Muscle of arm (tissue), 12 donors: ENCODE measurements around the gene RPN2. TPM values are rescaled to one million over a fixed set of nuclear protein-coding genes. Genes with fewer than 3 reads are reported as not detected.
A peak's percentile ranks its signal among the peaks of the same experiment; 100 is the strongest.

Source experiments
- DNase-seq: peaks from one replicate; pipeline ENCODE4 v3.0.0-alpha.2; 2013
- polyA plus RNA-seq, 12 donors: library from polyadenylated mRNA; unstranded; fragments of 120-200 nt; gene quantifications; one replicate each; pipeline ENCODE4 v1.2.1, GENCODE V29; 2013; ENCODE audit not compliant: insufficient read length in 12 of 12

Gene RPN2
- polyA plus RNA-seq, 12 donors: 144 to 213 (median 167) TPM; not detected in 1

GRCh38 chr20:37166867-37167266 is 12.3 kb upstream of the RPN2 start:
- no peak for DNase-seq

- no peak for DNase-seq
Observed at GRCh38 chr20:37172836-37173235, 6.3 kb upstream of the RPN2 start.

GRCh38 chr20:37179683-37180524 is 774 bp downstream of the RPN2 start:
- DNase-seq: no peak

GRCh38 chr20:37185686-37186085 is 6.6 kb downstream of the RPN2 start:
- DNase-seq: no peak

- no peak for DNase-seq
Observed at GRCh38 chr20:37188787-37189186, 9.7 kb downstream of the RPN2 start.

GRCh38 chr20:37189416-37190016 is 10.4 kb downstream of the RPN2 start:
- DNase-seq: no peak

- no peak for DNase-seq
Observed at GRCh38 chr20:37190354-37191112, 11.4 kb downstream of the RPN2 start.

- DNase-seq: peak; percentile 93
Observed at GRCh38 chr20:37192137-37192854, 13.2 kb downstream of the RPN2 start.

- no peak for DNase-seq
Observed at GRCh38 chr20:37193226-37193625, 14.1 kb downstream of the RPN2 start.

- no peak for DNase-seq
Observed at GRCh38 chr20:37193821-37194220, 14.7 kb downstream of the RPN2 start.

- DNase-seq: no peak
Observed at GRCh38 chr20:37194621-37195417, 15.7 kb downstream of the RPN2 start.

GRCh38 chr20:37198932-37199660 is 20.0 kb downstream of the RPN2 start:
- DNase-seq: no peak

- no peak for DNase-seq
Observed at GRCh38 chr20:37200376-37200775, 21.2 kb downstream of the RPN2 start.

- DNase-seq: no peak
Observed at GRCh38 chr20:37200926-37201826, 22.0 kb downstream of the RPN2 start.

GRCh38 chr20:37201827-37202162 is 22.7 kb downstream of the RPN2 start:
- no peak for DNase-seq

GRCh38 chr20:37202267-37202943 is 23.3 kb downstream of the RPN2 start:
- no peak for DNase-seq

GRCh38 chr20:37204056-37204455 is 24.9 kb downstream of the RPN2 start:
- DNase-seq: no peak

- no peak for DNase-seq
Observed at GRCh38 chr20:37205130-37205529, 26.0 kb downstream of the RPN2 start.

GRCh38 chr20:37205794-37206193 is 26.7 kb downstream of the RPN2 start:
- no peak for DNase-seq
